HG03097 (cell line): Measurements from ENCODE around the gene ZNF383.
"Not testable (repeated sequence)": the region's sequence is repeated elsewhere in the genome, so short reads cannot be mapped to it uniquely, and the experiment has no call there.

ENCODE experiments used
- ATAC-seq: cut with Tn5 transposase; IDR thresholded peaks from one replicate; pipeline ENCODE4 v1.9.1; 2021; ENCODE audit not compliant: unreplicated experiment, low FRiP score

ZNF383 gene

GRCh38 chr19:37217775-37218591 is at the start of gene ZNF383:
Gene ZNF383, plus strand, starts transcription at chr19:37218214. Its CDS starts 12,240 bp downstream, at chr19:37230454.
- ATAC-seq, result peak; percentile 91

- ATAC-seq, result peak; percentile 94
These were observed 45.3 kb upstream of the ZNF383 start, which contains the start of gene ZNF585A for GRCh38 chr19:37172368-37173366. Gene ZNF585A, minus strand, starts transcription at chr19:37172695. Its CDS starts 2,785 bp downstream, at chr19:37169910.

GRCh38 chr19:37186071-37186470 is 31.9 kb upstream of the ZNF383 start:
- ATAC-seq, result not testable (repeated sequence)

GRCh38 chr19:37195248-37195647 is 22.8 kb upstream of the ZNF383 start:
- ATAC-seq, result not testable (repeated sequence)

- not testable (repeated sequence) for ATAC-seq
These were observed 20.9 kb upstream of the ZNF383 start for GRCh38 chr19:37197115-37197514.

DNA sequence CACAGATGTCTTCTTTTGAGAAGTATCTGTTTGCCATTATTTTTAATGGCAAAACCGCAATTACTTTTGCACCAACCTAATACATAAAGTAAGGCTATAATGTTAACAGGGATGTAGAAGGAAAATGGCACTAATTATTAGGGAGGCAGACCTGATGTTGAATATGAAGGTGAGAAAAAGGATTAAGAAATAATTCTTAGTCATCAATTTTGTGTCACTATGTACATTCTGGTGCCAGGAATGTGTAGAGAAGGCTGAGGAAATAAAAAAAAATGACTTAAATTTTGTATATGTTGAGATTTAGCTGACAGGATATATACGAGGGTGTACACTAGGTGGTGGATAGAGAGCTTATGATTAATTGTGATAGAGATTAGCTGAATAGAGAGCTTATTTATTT is 20.2 kb upstream of the ZNF383 start:
- no peak for ATAC-seq

DNA sequence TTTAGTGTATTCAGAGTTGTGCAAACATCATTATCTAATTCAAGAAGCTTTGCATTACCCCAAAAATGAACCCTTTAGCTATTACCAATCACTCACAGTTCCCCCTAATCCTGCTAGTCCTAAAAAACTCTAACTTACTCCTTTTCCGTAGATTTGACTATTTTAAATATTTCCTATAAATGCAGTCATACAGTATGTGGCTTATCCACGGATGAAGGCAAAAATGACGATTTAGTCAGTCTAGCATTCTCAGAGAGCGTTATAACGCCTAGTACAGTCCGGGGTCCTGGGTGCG is 587 bp upstream of the ZNF383 start:
- no peak for ATAC-seq

- ATAC-seq, result no peak
These were observed 550 bp downstream of the ZNF383 start for GRCh38 chr19:37218592-37218935.

GRCh38 chr19:37220383-37220782 is 2.4 kb downstream of the ZNF383 start:
- ATAC-seq, result no peak

GRCh38 chr19:37221136-37221535 is 3.1 kb downstream of the ZNF383 start:
- no peak for ATAC-seq

GRCh38 chr19:37226248-37226647 is 8.2 kb downstream of the ZNF383 start:
- no peak for ATAC-seq

- no peak for ATAC-seq
These were observed 10.0 kb downstream of the ZNF383 start for GRCh38 chr19:37227996-37228395.

- ATAC-seq, result no peak
These were observed 25.2 kb downstream of the ZNF383 start for GRCh38 chr19:37243206-37243632.

DNA sequence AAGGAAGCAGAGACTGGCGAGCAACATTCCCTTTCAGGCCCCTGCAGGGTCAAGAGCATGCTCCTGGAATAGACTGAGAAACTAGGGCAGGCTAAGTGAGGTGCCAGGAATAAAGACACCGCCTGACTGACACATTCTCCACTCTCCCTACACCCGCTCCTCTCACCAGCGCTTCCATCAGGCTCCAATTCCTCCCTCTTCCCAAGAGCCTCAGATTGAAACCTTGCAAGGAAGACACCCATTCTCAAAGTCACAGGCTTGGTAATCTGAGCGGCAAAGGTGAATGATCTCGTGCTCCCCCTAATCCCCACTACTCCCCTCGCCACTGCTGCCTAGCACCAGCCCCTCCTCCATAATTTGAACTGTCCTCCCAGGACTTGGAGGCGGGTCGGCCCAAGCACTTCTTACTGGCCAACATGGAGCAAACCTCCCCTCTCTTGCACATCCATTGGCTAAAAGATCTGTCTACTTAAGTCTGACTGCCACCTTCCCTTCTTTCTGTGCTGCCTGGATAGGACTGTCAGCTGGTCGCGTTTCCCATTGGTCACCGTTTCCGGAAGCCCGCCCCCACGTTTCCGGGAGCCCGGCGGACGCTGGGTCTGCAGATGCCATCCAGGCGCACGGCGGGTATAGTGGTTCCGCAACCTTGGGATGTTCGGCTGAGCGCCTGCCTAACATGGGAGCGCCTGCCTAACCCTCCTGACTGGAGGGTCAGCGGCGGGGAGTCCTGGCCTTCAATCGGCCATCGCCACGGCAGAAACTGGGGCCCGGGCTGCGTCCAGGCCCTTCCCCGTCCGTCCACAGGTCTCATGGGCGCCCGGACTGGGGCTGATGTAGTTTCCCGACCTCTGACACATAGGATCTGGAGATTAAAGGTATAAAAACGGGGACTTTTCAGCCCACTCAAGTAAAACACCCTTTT is 33.6 kb downstream of the ZNF383 start:
- ATAC-seq, result no peak

DNA sequence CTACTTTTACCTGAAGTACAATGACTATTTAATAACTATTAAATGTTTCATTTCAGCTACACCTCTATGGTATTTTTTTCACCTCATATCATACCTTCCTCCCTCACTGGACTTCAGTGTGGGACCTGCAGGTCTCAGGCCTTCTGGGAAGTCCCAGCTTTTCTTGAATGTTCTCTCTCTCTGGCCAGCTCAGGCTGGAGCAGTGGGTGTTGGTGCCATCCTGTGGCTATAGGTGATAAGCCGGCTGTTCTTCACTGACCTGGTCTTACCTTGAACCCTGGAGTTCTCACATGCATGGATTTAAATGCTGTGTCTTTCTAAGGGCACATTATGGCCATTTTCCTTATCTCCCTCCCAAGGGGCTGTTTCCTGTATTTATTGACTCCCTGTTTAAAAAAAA is 45.0 kb downstream of the ZNF383 start:
- not testable (repeated sequence) for ATAC-seq

GRCh38 chr19:37267005-37267404 is 49.0 kb downstream of the ZNF383 start:
- not testable (repeated sequence) for ATAC-seq

- ATAC-seq, result not testable (repeated sequence)
These were observed 49.7 kb downstream of the ZNF383 start for GRCh38 chr19:37267755-37268154.

GRCh38 chr19:37280656-37281055 is 62.6 kb downstream of the ZNF383 start:
- not testable (repeated sequence) for ATAC-seq

- ATAC-seq, result not testable (repeated sequence)
These were observed 66.0 kb downstream of the ZNF383 start for GRCh38 chr19:37284020-37284419.

DNA sequence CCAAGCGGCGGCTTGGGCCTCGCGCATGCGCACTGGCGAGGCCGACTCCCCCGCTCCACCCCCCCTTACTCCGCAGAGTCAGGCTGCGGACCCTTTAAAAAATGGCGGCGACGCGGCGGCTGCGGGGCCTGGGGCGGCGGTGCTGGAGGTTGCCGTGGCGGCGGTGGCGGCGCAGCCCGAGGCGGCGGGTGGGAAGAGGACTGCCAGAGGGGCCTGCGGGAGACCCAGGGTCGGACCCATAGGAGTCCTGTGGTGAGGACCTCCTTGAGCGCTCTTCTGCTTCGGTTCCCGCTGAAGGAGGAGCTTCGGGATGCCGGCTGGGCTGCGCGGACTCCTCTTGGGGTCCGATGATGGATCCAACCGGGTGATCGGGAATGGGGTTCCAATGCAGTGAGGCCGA is 71.2 kb downstream of the ZNF383 start:
- not testable (repeated sequence) for ATAC-seq
